ENCODE measurements around the gene CLEC10A.

GRCh38 chr17:7043182-7043496 is 36.9 kb downstream of the CLEC10A start:
- TF ChIP-seq, protein P1, sequence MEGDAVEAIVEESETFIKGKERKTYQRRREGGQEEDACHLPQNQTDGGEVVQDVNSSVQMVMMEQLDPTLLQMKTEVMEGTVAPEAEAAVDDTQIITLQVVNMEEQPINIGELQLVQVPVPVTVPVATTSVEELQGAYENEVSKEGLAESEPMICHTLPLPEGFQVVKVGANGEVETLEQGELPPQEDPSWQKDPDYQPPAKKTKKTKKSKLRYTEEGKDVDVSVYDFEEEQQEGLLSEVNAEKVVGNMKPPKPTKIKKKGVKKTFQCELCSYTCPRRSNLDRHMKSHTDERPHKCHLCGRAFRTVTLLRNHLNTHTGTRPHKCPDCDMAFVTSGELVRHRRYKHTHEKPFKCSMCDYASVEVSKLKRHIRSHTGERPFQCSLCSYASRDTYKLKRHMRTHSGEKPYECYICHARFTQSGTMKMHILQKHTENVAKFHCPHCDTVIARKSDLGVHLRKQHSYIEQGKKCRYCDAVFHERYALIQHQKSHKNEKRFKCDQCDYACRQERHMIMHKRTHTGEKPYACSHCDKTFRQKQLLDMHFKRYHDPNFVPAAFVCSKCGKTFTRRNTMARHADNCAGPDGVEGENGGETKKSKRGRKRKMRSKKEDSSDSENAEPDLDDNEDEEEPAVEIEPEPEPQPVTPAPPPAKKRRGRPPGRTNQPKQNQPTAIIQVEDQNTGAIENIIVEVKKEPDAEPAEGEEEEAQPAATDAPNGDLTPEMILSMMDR (conservative IDR thresholded peaks at IDR 0.05; ENCODE audit: low read length), result no peak
- no peak for TF ChIP-seq EZH2phosphoT487 (IDR thresholded peaks at IDR 0.05; ENCODE audit: borderline replicate concordance, low read depth, low read length)

Data from OCI-LY7 (cell line).